ENCODE data around the gene SLC2A6. TPM values are rescaled to one million over a fixed set of nuclear protein-coding genes. Genes with fewer than 3 reads are reported as not detected.

SLC2A6 gene
- total RNA-seq, 1 donor from 2014 or later, result 10.5 TPM

DNA sequence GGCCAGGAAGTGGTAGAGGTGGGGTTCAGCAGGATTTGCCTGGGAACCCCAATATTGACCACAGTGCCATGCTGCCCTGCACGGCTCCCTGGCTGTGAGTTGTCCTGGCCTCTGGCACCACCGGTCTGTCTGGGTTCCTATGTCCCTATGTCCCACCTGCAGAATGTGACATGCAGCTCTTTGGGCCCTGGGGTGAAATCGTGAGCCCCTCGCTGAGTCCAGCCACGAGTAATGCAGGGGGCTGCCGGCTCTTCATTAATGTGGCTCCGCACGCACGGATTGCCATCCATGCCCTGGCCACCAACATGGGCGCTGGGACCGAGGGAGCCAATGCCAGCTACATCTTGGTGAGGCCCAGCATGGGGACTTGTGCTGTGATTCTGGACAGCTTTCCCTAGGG is 21.2 kb downstream of the SLC2A6 start:
- no peaks in the 10 kb centered on the region for H3K36me3 ChIP-seq
- H3K4me3 ChIP-seq, result no peak overlapping the region
- H3K27me3 ChIP-seq (ENCODE audit: low read depth), result no peaks in the 10 kb centered on the region
- ATAC-seq, result no peak
- H3K9me3 ChIP-seq, result no peaks in the 10 kb centered on the region
- peaks cover 16% of the 10 kb centered on the region for H3K4me1 ChIP-seq
- TF ChIP-seq, protein P1, sequence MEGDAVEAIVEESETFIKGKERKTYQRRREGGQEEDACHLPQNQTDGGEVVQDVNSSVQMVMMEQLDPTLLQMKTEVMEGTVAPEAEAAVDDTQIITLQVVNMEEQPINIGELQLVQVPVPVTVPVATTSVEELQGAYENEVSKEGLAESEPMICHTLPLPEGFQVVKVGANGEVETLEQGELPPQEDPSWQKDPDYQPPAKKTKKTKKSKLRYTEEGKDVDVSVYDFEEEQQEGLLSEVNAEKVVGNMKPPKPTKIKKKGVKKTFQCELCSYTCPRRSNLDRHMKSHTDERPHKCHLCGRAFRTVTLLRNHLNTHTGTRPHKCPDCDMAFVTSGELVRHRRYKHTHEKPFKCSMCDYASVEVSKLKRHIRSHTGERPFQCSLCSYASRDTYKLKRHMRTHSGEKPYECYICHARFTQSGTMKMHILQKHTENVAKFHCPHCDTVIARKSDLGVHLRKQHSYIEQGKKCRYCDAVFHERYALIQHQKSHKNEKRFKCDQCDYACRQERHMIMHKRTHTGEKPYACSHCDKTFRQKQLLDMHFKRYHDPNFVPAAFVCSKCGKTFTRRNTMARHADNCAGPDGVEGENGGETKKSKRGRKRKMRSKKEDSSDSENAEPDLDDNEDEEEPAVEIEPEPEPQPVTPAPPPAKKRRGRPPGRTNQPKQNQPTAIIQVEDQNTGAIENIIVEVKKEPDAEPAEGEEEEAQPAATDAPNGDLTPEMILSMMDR (IDR thresholded peaks at IDR 0.05), result no peak
- intact Hi-C loops (cut with DNase I), result no loop called here
- no peak overlapping the region for H3K27ac ChIP-seq
- DNase-seq, result no peak

DNA sequence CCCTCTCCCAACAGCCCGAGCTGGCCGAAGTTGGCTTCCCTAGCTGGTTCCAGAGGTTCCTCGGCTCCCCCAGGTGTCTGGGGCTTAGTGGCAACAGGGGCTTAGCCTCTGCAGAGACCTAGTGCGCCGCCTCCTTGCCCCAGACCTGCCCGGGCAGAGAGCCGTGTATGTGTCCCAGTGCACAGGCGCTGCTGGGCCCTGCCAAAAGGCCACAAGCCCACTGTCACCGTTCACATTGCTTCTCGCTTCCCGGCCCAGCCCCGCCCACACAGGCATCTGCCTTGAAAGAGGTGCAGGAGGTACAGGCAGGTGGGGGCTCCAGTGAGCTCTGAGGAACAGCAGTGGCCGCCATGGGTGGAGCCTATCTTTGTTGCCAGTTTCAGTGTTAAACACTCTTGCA is 21.7 kb downstream of the SLC2A6 start:
- ATAC-seq (no peak), DNase-seq (no peak)
- Histone ChIP-seq H3K36me3 (no peaks in the 10 kb centered on the region), H3K4me3 (no peak overlapping the region), H3K27ac (no peak overlapping the region), H3K9me3 (no peaks in the 10 kb centered on the region), H3K4me1 (peaks cover 16% of the 10 kb centered on the region), H3K27me3 (ENCODE audit: low read depth) (no peaks in the 10 kb centered on the region)
- intact Hi-C loops (cut with DNase I), result no loop called here
- TF ChIP-seq, protein P1 (IDR thresholded peaks at IDR 0.05), result no peak

DNA sequence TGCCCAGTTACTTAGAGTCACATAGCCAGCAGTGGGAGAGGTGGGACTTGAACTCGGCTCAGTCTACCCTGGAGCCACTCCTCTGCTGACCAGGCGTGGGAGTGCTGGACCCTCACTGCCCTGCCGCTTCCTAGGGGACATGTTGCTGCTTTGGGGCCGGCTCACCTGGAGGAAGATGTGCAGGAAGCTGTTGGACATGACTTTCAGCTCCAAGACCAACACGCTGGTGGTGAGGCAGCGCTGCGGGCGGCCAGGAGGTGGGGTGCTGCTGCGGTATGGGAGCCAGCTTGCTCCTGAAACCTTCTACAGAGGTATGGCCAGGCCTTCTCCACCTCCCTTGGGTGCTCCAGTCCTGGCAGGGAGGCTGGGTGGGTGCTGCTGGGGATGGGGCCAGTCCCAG is 22.5 kb downstream of the SLC2A6 start:
- TF ChIP-seq, protein P1 (IDR thresholded peaks at IDR 0.05), result no peak
- DNase-seq, result no peak
- intact Hi-C loops (cut with DNase I), result no loop called here

DNA sequence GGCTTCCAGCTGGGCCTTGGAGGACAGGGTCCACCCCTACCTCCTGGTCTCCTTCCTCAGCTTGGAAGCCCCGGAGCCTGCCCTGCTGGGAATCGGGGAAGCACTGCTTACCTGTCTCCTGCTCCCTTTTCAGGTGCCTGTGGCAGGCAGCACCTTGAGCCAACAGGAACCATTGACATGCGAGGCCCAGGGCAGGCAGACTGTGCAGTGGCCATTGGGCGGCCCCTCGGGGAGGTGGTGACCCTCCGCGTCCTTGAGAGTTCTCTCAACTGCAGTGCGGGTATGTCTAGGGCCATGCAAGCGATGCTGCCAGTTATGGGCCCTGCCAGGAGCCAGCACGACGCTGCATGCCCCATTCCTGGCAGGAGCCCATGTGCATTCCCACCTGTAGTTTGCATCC is 23.0 kb downstream of the SLC2A6 start:
- Histone ChIP-seq H3K36me3 (no peaks in the 10 kb centered on the region), H3K4me1 (peaks cover 14% of the 10 kb centered on the region), H3K27me3 (ENCODE audit: low read depth) (no peaks in the 10 kb centered on the region), H3K9me3 (no peaks in the 10 kb centered on the region), H3K4me3 (no peak overlapping the region), H3K27ac (no peak overlapping the region)
- DNase-seq (no peak), ATAC-seq (no peak)
- intact Hi-C loops (cut with DNase I), result no loop called here
- TF ChIP-seq, protein P1 (IDR thresholded peaks at IDR 0.05), result no peak

More for the DNA sequence above, 22.5 kb downstream of the SLC2A6 start:
- Histone ChIP-seq H3K27ac (no peak overlapping the region), H3K27me3 (ENCODE audit: low read depth) (no peaks in the 10 kb centered on the region), H3K9me3 (no peaks in the 10 kb centered on the region), H3K4me1 (peaks cover 16% of the 10 kb centered on the region), H3K36me3 (no peaks in the 10 kb centered on the region), H3K4me3 (no peak overlapping the region)
- ATAC-seq, result no peak

DNA sequence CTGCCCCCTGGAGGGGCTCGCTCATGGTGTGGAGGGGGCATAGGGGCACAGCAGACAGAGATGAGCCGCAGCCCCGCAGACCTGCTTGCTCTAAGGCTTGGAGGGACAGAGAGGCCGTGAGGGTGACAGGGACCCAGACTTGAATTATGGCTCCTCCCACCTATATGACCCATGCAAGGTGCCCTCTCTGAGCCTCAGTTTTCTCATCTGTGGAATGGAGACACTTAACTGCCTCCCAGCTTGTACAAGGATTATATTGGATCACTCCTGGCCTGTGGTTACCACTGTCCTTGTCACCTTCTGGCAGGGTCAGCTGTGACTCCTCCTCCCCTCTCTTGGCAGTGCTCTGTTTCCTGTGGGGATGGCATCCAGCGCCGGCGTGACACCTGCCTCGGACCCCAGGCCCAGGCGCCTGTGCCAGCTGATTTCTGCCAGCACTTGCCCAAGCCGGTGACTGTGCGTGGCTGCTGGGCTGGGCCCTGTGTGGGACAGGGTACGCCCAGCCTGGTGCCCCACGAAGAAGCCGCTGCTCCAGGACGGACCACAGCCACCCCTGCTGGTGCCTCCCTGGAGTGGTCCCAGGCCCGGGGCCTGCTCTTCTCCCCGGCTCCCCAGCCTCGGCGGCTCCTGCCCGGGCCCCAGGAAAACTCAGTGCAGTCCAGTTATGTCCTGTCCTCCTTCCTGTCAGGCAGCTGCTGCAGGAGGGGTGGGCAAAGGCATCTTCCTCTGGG is 23.8 kb downstream of the SLC2A6 start:
- no peaks in the 10 kb centered on the region for H3K36me3 ChIP-seq
- intact Hi-C loops (cut with DNase I), result no loop called here
- H3K9me3 ChIP-seq, result no peaks in the 10 kb centered on the region
- no peak for ATAC-seq
- H3K4me1 ChIP-seq, result peaks cover 8% of the 10 kb centered on the region
- TF ChIP-seq, protein P1 (IDR thresholded peaks at IDR 0.05), result no peak
- H3K27ac ChIP-seq, result no peak overlapping the region
- no peaks in the 10 kb centered on the region for H3K27me3 ChIP-seq (ENCODE audit: low read depth)
- DNase-seq, result no peak
- H3K4me3 ChIP-seq, result no peak overlapping the region
